K562 treated with DMSO at 1 percent for 4 hours (cell line): ENCODE data around the gene ARHGAP8. TPM values are rescaled to one million over a fixed set of nuclear protein-coding genes. Genes with fewer than 3 reads are reported as not detected.

ENCODE experiments used
- total RNA-seq: library from RNA; unstranded; fragments of 300-600 nt; gene quantifications from 2 replicates; pipeline ENCODE4 v1.2.3, GENCODE V29; 2022; ENCODE audit not compliant: insufficient read depth

ARHGAP8 gene
- total RNA-seq = 0.85 and 1.8 TPM in 2 replicates

GRCh38 chr22:44752285-44753188, at the start of gene ARHGAP8:
TSS of gene ARHGAP8 (plus strand) at chr22:44752575. CDS start at chr22:44786528, 33,953 bp downstream.

Other genes starting within 250 kb of the ARHGAP8 start
- gene PRR5, start 50.4 kb upstream of the ARHGAP8 start, total RNA-seq = 11.4 and 14.7 TPM in 2 replicates